WI38 (cell line): ENCODE data around the gene MTHFS.

ENCODE experiments used
- H3K4me3 ChIP-seq: 2 replicates; pipeline ENCODE4 v1.5.1; 2011; ENCODE audit warnings: low read depth, mild to moderate bottlenecking, control low read depth, low read length
- CTCF ChIP-seq: IDR thresholded peaks from 2 replicates; pipeline ENCODE4 v1.5.1; 2012; ENCODE audit warnings: low read depth, mild to moderate bottlenecking, control low read depth, low read length

Gene MTHFS

GRCh38 chr15:79881254-79881653, 15.6 kb downstream of the MTHFS start:
- no peak overlapping the region for H3K4me3 ChIP-seq
- no peak for TF ChIP-seq CTCF

GRCh38 chr15:79878078-79878705, 18.6 kb downstream of the MTHFS start:
- H3K4me3 ChIP-seq = no peak overlapping the region
- no peak for TF ChIP-seq CTCF

GRCh38 chr15:79875213-79875612, 21.6 kb downstream of the MTHFS start:
- no peak overlapping the region for H3K4me3 ChIP-seq
- no peak for TF ChIP-seq CTCF

- TF ChIP-seq CTCF = no peak
- H3K4me3 ChIP-seq = no peak overlapping the region
Measured at GRCh38 chr15:79874242-79874641, 22.6 kb downstream of the MTHFS start.

GRCh38 chr15:79872358-79873017, 24.3 kb downstream of the MTHFS start:
- no peak overlapping the region for H3K4me3 ChIP-seq
- no peak for TF ChIP-seq CTCF

- TF ChIP-seq CTCF = no peak
- no peak overlapping the region for H3K4me3 ChIP-seq
Measured at GRCh38 chr15:79868554-79868953, 28.3 kb downstream of the MTHFS start.

GRCh38 chr15:79863886-79864285, 32.9 kb downstream of the MTHFS start:
- TF ChIP-seq CTCF = no peak
- no peak overlapping the region for H3K4me3 ChIP-seq
